Activated B cell treated with CpG ODN at 0.5 μM for 24 hours (primary cell): ENCODE measurements around the gene DNAH17. TPM values are rescaled to one million over a fixed set of nuclear protein-coding genes. Genes with fewer than 3 reads are reported as not detected.

Experiments
- ATAC-seq: fragments of 200-7000 bp; cut with Tn5 transposase; one replicate; pipeline ENCODE4 v1.10.0; 2021; ENCODE audit warnings: low read depth, mild to moderate bottlenecking, moderate library complexity
- CTCF ChIA-PET: fragments of 350-600 bp; sonication (Branson Sonifier 250); formaldehyde crosslinking; loops from one replicate; lab custom pipeline; 2021; ENCODE audit warnings: antibody characterized with exemption; lab: Charles Lee
- POLR2A ChIA-PET: fragments of 350-600 bp; sonication (Branson Sonifier 250); formaldehyde crosslinking; loops from one replicate; lab custom pipeline; 2021; ENCODE audit warnings: antibody characterized with exemption; lab: Charles Lee
- DNase-seq: peaks from one replicate; pipeline ENCODE4 v3.0.0; 2022
- H3K27ac Mint-ChIP-seq: one replicate; pipeline ENCODE4 v1.8.0; 2020; ENCODE audit warnings: mixed read lengths
- H3K27me3 Mint-ChIP-seq: one replicate; pipeline ENCODE4 v1.8.0; 2021; ENCODE audit warnings: mixed read lengths
- H3K36me3 Mint-ChIP-seq: one replicate; pipeline ENCODE4 v1.8.0; 2021; ENCODE audit warnings: low read depth, mixed read lengths
- H3K4me1 Mint-ChIP-seq: one replicate; pipeline ENCODE4 v1.8.0; 2021; ENCODE audit warnings: mixed read lengths
- H3K4me3 Mint-ChIP-seq: one replicate; pipeline ENCODE4 v1.8.0; 2020; ENCODE audit warnings: mild to moderate bottlenecking, mixed read lengths
- H3K9me3 Mint-ChIP-seq: one replicate; pipeline ENCODE4 v1.8.0; 2020; ENCODE audit warnings: mixed read lengths
- intact Hi-C: fragments of 100-400 bp; cut with micrococcal nuclease; formaldehyde crosslinking; loops from one replicate; pipeline ENCODE4 v1.15.1; 2024
- total RNA-seq: library from RNA; stranded (reverse); gene quantifications from 2 replicates; pipeline ENCODE4 v1.2.3, GENCODE V29; 2022
- TF ChIP-seq, protein P1 (sequence below): fragments of 200-600 bp; IDR thresholded peaks from one replicate; pipeline ENCODE4 v1.8.0; 2022; ENCODE audit warnings: antibody characterized with exemption, mild to moderate bottlenecking

Gene DNAH17
- total RNA-seq, 1 donor from 2014 or later, result 0.13 TPM

DNA sequence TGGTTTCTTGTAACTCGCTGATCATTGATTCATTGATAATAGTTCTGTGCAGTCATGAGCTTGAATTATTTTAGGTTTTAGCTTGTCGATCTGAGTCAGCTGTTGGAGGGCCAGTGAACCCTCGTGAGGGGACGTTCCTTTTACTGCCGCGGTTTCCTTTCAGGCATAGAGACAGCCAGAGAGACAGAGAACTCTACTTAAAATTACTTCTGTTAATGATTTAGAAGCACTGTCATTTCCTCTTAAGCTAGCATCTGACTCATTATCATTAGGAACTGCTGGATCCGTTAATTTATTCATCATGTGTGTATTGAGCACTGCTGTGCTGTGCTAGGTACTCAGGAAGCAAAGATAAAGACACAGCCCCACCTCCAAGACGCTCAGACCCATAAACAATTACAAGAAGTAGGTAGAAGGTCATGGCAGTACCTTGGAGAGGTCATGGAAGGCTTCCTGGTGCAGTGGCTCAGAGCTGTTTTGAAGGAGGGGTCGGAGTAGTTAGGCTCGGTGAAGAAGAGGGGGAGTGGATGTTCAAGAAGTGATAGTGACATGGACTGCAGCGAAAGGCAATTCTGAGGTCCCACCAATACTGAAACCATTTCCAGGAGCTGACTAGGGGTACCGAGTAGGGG, 195.5 kb downstream of the DNAH17 start:
- Mint-ChIP-seq H3K27ac (peak overlapping the region; percentile 81), H3K9me3 (no peaks in the 10 kb centered on the region), H3K4me1 (peaks cover 77% of the 10 kb centered on the region), H3K36me3 (peaks cover 17% of the 10 kb centered on the region), H3K27me3 (no peaks in the 10 kb centered on the region), H3K4me3 (peak overlapping the region; percentile 73)
- CTCF ChIA-PET, result interaction anchor here (0.7 to 1.8 kb wide), 4 partner anchors 21 to 91 kb away, joined by 3 to 8 read pairs (median 6); no protein-coding TSS in a partner anchor
- intact Hi-C loops, result no loop called here
- POLR2A ChIA-PET, result interaction anchor here (0.7 to 1.1 kb wide), 3 partner anchors 12 to 223 kb away, joined by 3 to 4 read pairs (median 4); no protein-coding TSS in a partner anchor
- ATAC-seq (peak; percentile 40), DNase-seq (no peak)
- TF ChIP-seq, protein P1, sequence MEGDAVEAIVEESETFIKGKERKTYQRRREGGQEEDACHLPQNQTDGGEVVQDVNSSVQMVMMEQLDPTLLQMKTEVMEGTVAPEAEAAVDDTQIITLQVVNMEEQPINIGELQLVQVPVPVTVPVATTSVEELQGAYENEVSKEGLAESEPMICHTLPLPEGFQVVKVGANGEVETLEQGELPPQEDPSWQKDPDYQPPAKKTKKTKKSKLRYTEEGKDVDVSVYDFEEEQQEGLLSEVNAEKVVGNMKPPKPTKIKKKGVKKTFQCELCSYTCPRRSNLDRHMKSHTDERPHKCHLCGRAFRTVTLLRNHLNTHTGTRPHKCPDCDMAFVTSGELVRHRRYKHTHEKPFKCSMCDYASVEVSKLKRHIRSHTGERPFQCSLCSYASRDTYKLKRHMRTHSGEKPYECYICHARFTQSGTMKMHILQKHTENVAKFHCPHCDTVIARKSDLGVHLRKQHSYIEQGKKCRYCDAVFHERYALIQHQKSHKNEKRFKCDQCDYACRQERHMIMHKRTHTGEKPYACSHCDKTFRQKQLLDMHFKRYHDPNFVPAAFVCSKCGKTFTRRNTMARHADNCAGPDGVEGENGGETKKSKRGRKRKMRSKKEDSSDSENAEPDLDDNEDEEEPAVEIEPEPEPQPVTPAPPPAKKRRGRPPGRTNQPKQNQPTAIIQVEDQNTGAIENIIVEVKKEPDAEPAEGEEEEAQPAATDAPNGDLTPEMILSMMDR, result no peak

DNA sequence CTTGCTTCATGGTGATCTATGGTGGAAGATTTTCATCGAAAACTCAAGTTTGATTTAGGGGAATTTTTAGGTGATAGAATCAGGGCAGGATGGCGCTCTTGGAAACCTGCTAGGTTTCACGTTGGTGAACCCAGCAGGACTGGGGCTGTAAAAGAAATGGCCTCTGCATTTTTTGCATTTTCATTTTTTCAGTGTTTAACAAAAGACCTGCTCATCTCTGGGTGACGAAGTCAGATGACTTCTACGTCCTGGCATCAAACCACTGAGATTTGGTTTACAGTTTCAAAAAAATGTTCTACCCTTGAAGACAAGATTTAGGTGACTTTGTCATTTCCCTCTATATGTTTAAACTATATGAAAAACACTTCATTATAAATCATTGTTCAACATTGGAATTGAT, 196.8 kb downstream of the DNAH17 start:
- intact Hi-C loops, result no loop called here
- ATAC-seq (no peak), DNase-seq (no peak)
- Mint-ChIP-seq H3K4me1 (peaks cover 63% of the 10 kb centered on the region), H3K4me3 (peak overlapping the region; percentile 26), H3K27ac (peak overlapping the region; percentile 21), H3K36me3 (peaks cover 15% of the 10 kb centered on the region), H3K9me3 (no peaks in the 10 kb centered on the region), H3K27me3 (no peaks in the 10 kb centered on the region)
- ChIA-PET POLR2A (interaction anchor here (0.5 to 0.7 kb wide), 2 partner anchors 10 to 42 kb away, joined by 3 read pairs; no protein-coding TSS in a partner anchor), CTCF (no interaction called here)
- TF ChIP-seq, protein P1, result no peak

DNA sequence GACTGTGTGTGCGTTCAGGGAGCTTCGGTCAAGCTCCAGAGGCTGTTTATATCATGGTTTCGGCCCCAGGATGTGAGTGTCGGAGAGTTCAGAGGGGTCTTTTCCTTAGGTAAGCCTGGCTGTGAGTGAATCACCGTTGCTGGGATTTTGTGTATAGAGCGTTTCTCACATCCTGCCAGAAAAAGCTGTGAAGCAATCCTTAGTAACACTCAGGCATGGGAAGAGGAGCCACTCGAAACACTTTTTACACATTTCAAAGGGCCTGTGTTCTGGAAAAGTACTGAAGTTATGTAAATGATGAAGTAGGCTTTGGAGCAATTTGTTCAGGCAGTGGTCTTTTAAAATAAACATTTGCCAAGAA, 198.1 kb downstream of the DNAH17 start:
- DNase-seq, result no peak

DNA sequence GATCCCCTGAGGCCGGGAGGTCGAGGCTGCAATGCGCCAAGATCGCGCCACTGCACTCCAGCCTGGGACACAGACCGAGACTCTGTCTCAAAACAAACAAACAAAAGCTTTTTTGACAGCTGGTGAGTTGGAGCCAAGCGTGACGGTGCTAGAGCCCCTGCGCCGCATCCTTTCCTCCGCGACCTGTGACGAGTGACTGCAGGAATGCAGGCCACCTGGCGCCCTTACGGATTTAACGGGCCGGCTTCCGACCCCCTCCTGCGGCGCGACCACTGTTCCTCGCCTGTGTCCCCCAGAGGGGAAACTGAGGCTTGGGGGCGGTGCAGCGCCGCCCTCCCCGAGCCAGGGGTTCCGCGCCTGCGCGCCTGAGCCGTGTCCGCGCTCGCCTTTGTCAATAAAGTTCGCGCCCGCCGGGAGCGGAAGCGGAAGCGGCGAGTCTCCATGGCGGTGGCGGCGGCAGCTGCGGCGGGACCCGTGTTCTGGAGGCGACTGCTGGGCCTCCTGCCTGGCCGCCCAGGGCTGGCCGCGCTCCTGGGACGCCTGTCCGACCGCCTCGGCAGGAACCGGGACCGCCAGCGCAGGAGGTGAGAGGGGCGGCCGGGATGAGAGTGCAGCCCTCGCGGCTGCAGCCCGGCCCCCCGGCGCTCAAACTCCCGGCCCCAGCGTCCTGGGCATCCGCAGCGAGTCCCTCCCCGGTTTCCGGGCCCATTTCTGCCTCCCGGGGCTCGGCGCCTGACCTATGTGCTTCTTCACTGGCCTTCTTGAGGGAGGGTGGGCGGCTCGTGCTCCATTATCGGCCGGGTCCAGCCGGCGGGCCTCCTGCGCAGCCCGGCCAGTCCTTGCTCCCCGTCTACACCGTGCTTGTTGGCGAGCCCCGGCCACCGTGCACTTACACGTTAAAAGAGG, 198.7 kb downstream of the DNAH17 start, which contains the start of gene PGS1:
PGS1 (plus strand) TSS at position 425 of the 906 bp plus-strand sequence; CDS start at position 442, 17 bp downstream.
- Mint-ChIP-seq H3K4me1 (peaks cover 45% of the 10 kb centered on the region), H3K9me3 (no peaks in the 10 kb centered on the region), H3K36me3 (peaks cover 15% of the 10 kb centered on the region), H3K27me3 (no peaks in the 10 kb centered on the region), H3K4me3 (peak within 1 kb of the TSS; percentile 92), H3K27ac (peak within 1 kb of the TSS; percentile 77)
- CTCF ChIA-PET, result interaction anchor here (1.4 to 1.6 kb wide), 2 partner anchors 18 to 90 kb away, joined by 3 to 6 read pairs; no protein-coding TSS in a partner anchor
- TF ChIP-seq, protein P1, result no peak
- intact Hi-C loops, result loop anchor here (1.0 kb wide), 1 partner anchor 18 kb away; the partner anchor contains the start of gene SOCS3
- POLR2A ChIA-PET, result no interaction called here
- peak; percentile 80 for DNase-seq
- ATAC-seq, result peak; percentile 65

More for the DNA sequence above, 198.1 kb downstream of the DNAH17 start:
- Mint-ChIP-seq H3K36me3 (peaks cover 15% of the 10 kb centered on the region), H3K4me3 (peak overlapping the region; percentile 92), H3K4me1 (peaks cover 51% of the 10 kb centered on the region), H3K27me3 (no peaks in the 10 kb centered on the region), H3K9me3 (no peaks in the 10 kb centered on the region), H3K27ac (peak overlapping the region; percentile 77)
- TF ChIP-seq, protein P1, result no peak
- intact Hi-C loops, result no loop called here
- ChIA-PET CTCF (interaction anchor here (1.4 kb wide), 1 partner anchor 91 kb away, joined by 3 read pairs; no protein-coding TSS in a partner anchor), POLR2A (interaction anchor here (0.6 to 0.7 kb wide), 3 partner anchors 29 to 259 kb away, joined by 3 to 6 read pairs (median 4); no protein-coding TSS in a partner anchor)
- ATAC-seq, result no peak
